Heart left ventricle (tissue), 13 donors: ENCODE data around the gene DAD1.

Experiments used
- POLR2A ChIP-seq, 2 donors: fragments of 450-650 bp; IDR thresholded peaks; one replicate each; pipeline ENCODE4 v1.6.1; 2017; ENCODE audit warnings: antibody characterized with exemption in 2 of 2, mild to moderate bottlenecking in 2 of 2, moderate library complexity in 2 of 2
- TF ChIP-seq, protein P1 (sequence below), 12 donors: fragments of 200-600 bp; sonication (generic) in 4 of 12; IDR thresholded peaks; one replicate each; pipeline versions ENCODE4 v1.5.0 to v1.8.0; 2018 to 2022; ENCODE audit warnings: antibody characterized with exemption in 12 of 12, mild to moderate bottlenecking in 5 of 12
- donor health status: ischemic (EF 13 %, LVEDD 7.1; RV severe dilation, severe dysfunction).
- donor health status: DM: no; HTN: yes; CAD: no.
- donor health status: DM: no; HTN: no; CAD: no.
- donor health status: ischemic (EF 25% LVEDD 6.9; RV normal size, moderate dysfunction).
- donor health status: ischemic (EF 25% LVEDD 5.7; RV mildly dilated, moderate dysfunction).
- donor health status: ischemic (EF 35%, LVEDD 5.7; RV mildly dilated, moderate dysfunction).
- donor health status: nonischemic (EF 11% LVEDD 7.7; RV severe dilation, severe dysfunction).
- donor health status: DM: yes; HTN: yes; CAD: no.
- donor health status: PGD.
- donor health status: ischemic (EF 29% LVEDD 5.4; RV normal size, mild dysfunction).
- donor health status: nonischemic (EF 23%, LVEDD 6.1; RV moderate dilation, normal function).

DNA sequence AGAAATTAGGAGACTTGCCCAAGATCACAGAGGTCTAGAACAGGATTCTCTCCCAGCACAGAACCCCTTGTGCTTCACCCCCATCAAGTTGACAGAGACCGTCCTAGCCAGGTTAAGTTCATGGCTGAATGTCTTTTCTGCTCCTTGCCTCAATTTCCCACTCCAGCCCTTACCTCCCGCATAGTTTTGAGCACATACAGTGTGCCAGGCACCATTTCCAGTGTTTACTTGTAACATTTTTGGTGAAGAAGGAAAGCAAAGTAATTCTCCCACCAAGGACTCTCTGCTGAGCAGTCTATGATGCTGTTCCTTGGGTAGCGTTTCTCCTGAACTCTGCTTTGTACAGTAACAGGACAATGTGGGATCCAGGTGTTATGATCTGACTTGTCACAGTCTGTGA, 10.3 kb upstream of the DAD1 start:
- TF ChIP-seq POLR2A (IDR thresholded peaks at IDR 0.05): no peak
- TF ChIP-seq, protein P1, sequence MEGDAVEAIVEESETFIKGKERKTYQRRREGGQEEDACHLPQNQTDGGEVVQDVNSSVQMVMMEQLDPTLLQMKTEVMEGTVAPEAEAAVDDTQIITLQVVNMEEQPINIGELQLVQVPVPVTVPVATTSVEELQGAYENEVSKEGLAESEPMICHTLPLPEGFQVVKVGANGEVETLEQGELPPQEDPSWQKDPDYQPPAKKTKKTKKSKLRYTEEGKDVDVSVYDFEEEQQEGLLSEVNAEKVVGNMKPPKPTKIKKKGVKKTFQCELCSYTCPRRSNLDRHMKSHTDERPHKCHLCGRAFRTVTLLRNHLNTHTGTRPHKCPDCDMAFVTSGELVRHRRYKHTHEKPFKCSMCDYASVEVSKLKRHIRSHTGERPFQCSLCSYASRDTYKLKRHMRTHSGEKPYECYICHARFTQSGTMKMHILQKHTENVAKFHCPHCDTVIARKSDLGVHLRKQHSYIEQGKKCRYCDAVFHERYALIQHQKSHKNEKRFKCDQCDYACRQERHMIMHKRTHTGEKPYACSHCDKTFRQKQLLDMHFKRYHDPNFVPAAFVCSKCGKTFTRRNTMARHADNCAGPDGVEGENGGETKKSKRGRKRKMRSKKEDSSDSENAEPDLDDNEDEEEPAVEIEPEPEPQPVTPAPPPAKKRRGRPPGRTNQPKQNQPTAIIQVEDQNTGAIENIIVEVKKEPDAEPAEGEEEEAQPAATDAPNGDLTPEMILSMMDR (IDR thresholded peaks at IDR 0.05): no peak
